NCI-H1048 (cell line): ENCODE measurements around the gene CUBN.
"Not testable (repeated sequence)": the region's sequence is repeated elsewhere in the genome, so short reads cannot be mapped to it uniquely, and the experiment has no call there.

Experiments
- DNase-seq: peaks from one replicate; lab custom pipeline; 2025; lab: John Stamatoyannopoulos, UW

The CUBN gene

DNA sequence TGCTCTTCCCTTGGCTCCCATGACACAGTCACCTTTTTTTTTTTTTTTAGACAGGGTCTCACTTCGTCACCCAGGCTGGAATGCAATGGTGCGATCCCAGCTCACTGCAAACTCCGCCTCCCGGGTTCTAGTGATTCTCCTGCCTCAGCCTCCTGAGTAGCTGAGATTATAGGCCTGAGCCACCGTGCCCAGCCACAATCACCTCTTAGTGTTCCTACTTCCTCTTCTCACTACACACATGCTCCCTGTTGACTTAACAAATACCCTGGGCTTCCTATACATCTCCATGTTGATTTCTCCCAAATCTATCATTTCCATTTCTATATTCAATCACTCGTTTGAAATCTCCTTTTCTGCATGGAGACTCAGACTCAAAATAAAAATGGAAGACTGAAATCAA lies 91.7 kb downstream of the CUBN start:
- no peak for DNase-seq

DNA sequence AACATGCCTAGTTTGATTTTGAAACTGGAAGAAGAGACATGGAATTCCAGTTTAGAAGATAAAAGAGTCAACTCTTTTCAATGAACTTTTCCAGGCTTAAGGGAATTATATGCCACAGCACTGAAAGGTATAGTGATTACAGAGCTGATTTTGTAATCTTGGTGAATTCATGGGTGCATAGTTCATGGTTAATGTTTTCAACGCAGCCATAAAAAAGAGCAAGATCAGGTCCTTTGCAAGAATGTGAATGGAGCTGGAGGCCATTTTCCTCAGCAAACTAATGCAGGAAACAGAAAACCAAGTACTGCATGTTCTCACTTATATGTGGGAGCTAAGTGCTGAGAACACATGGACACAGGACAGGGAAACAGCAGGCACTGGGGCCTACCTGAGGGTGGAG lies 94.2 kb downstream of the CUBN start:
- no peak for DNase-seq

DNA sequence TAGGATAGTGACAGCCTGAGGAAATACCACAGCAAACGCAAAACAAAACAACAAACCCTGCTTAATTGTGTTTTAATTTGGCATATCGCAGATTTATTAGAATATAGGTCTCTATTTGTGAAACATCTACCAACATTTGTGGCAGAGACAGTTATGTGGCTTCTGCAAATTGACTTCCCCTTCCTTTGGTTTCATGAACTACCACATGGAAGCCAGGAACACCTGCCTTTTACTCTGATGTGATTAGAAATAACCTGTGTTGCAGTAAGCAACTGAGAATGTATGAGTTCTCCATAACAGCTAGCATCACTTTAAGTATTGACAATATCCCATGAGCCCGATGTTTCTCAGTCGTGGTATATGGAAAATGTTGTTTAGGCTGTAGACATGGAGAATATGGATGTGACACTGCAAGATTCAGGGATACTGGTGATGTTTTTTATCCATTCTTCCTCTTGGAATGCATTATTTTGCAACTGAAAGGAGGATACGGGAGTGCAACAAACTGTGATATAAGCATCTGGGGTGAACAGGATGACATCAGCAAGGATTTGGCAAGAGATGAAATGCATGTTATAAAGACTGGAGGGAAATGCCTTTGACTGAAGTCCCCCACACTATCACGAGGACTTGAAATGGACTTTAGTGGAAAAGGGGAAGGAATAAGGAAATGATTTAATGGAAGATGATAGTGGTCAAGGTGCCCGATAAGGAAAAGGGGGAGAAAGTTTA lies 95.9 kb downstream of the CUBN start:
- no peak for DNase-seq

DNA sequence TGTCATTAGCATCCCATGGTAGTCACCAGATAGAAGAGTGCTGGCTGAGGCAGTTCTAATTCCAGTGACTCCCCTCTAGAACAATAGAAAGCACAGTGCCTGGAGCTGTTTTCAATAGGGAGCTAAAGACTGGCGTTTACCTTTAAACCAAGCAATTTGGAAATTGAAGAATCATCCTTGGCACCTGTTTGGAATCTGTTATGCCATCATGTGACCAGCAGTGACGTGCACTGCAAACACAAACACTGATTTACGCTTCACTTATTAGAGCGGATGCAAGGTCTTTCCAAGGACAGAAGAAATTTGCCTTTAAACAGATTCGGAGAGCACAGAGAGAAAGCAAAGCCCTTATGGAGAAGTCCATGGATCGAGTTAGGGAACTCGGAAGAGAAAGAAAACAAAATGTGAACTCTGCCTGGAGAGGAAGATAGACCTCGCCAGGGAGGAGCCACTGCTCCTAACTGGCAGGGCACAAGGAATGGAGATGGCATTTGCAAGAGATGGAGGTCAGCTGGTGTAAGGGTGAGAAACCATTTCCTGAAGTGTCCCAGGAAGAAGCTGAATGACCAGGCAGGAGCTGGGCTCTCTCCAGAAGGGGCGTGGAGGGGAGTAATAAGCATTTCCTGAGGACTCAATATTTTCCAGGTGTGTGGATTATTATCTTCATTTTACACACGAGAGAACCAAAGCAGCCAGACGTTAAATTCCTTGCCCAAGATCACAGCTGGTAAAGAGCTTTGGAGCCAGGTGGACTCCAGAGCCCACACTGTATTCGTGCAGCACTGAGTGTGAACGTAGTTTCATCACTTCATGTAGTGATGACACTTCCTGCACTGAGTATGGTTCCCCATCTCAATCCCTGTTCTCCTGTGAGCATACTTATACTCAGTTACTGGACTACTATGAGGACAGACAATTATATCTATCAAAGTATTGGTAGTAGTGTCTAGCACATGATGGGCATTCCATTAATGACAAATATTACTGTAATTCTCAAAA lies 97.7 kb downstream of the CUBN start:
- no peak for DNase-seq

DNA sequence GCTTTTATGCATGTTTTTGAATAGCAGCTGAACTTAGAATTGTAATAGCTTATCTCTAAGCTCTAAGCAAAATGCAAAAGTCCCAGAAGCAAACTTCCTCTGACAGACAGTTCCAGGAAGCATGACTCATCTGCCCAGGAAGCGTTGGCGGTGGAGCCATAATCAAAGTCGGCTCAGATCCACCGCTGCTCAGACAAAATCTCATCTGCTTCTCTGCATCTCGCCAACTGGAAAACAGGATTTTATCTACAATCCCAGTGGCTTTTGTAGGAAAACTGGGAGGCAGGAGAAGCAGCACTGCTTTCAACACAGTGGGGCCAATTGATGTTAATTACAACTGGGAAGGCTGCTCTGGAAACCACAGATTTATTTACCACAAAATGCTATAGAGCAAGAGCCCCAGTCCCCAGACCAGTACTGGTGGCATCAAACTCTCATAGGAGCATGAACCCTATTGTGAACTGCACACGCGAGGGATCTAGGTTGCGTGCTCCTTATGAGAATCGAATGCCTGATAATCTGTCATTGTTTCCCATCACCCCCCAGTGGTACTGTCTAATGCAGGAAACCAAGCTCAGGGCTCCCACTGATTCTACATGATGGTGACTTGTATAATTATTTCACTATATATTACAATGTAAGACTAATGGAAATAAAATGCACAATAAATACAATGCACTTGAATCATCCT lies 99.9 kb downstream of the CUBN start:
- DNase-seq, result no peak

DNA sequence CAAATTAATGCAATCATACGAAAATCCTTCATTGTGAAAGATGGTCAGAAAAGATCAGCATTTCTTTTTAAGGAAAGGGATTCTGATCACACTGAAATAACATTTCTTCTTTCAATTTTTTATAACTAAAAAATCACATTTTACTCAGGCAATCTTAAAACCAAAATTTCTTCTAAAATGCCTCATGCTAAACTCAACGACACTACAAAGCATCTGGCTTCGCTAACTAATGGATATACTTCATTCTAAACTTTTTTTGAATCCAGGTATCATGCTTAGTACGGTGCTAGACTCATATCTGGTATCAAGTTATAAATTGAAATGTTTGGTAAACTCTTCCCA lies 100.4 kb downstream of the CUBN start:
- no peak for DNase-seq

DNA sequence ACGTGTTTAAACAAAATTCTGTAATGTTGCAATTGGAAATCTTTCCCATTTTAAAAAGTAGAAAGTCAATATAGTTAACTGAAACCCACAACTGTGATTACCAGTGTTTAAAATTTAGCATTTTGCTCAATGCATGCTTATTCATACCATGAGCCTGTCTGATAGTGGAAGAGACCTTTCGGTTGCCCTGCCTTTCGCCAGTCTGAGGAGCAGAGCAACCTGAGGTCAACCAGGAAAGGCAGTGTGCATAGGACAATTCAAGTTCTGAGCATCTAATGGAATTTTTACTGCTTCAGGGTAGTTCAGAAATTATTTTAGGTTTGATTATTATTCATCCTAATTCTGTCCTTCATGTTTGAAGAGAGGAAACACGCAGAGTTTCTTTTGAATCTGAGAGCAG lies 100.8 kb downstream of the CUBN start:
- no peak for DNase-seq

DNA sequence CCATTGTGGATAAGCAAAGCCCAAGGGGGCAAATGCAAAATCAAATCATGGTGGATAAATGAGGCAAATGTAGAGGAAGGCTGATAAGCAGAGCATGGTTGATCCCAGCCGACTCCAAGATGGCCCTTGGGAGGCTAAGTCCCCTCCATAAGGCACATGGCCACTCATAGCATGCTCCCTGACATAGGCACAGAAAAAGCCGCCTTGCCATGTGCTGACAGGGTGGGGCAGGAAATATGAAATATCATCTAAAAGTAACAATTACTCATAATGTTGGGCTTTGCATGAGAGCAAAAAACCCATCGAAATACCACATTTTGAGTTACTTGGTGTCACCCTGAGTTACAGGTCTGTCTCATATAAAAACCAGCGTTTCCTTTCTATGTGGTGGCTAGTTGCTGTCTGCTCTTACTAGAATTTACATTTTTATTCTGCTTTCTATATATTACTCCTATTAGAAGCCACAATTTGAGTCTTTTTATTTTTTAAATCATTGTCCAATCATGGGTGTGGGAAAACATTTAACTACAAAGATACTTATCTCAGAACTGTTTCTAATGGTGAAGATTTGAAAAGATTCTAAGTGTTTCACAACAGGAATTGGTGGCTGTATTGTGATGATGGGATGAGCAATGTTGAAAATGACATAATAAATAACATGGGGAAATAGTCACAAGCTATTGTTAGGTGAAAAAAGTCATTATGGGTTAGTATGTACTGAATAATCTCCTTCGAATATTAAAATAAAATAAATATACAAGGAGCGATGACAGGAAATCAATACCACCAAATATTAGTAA lies 102.7 kb downstream of the CUBN start:
- no peak for DNase-seq

DNA sequence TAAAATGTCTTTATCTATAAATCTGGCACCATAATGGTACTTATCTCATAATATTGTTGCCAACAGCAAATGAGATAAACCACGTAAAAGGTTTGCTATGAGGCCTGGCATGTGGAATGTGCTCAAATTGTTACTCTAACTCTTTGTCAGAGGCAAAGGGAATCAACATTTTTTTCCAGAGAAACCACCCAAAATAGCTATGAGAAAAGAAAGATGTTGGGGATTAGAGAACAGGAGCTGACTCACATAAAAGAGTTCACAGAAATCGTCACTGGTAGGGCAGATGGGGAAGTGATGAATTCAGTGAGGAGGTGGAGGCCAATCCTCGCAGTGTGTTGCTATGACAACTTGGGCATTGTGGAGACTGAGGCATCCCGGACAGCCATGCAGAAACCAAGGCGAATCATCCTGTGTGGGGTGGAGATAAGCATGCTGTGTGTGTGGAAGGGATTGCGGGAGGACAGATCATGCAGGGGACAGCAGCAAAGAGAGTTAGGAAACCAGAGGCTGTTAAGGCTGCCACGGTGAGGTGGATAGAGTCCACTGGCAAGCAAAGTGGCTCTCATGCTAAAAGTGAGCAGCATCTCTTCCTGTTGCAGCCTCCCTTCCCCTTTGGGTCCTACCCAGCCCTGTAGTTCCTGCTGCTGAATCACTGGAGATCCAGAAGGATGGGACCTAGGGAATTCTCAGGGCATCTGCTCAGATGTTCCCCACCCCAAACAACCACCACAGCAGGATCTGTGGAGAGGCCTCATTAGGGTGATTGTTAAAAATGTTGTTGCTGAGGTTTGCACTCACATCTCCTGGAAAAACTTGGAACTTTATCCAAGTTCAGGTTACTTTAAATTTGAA lies 103.9 kb downstream of the CUBN start:
- no peak for DNase-seq

DNA sequence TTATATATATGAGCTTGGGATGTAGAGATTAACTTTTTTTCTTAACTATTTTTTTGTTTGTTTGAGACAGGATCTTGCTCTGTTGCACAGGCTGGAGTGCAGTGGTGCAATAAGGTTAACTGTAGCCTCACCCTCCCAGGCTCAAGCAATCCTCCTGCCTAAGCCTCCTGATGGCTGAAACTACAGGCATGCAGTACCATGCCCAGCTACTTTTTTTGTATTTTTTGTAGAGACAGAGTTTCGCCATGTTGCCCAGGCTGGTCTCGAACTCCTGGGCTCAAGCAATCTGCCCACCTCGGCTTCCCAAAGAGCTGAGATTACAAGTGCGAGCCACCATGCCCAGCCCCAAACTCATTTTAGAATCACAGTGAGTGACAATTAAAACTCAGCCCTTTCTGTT lies 105.2 kb downstream of the CUBN start:
- DNase-seq, result no peak

DNA sequence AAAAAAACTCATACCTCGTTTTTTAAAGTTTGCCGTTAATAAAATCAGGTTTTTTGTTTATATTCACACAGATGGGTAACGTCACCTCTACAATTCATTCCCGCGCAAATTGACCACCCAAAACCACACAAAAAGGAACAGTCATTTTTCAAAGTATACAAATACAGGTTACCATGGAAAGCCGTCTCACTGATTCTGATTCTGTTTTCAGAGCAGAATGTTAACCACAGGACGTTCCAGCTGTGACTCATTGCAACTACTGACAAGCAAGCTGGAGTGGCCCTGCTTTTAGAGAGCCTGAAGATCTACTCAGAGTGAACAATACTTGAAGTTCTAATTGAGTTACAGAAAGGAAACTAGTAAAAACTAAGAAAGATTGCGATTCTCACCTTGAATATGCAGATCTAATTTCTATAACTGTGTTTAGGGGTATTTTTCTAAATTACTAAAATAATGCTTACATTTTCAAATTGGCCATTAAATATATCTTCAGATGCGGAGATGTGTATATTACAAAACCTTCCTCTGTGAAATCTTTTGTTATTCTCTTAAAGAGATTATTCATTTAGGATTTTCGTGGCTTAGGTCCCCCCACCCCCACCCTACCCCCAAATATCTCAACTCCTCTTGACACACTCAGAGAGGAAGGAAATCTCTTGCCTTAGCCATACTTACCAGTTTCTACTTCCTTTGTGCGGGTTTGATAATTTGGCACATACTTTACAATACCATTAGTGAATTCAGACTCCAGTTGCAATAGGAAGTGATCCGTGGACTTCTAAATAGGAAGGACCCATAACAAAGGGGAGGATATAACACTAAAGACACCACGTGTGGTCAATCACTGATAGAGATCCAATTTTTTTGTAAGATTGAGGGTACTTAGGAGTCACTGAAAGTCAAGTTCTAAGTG lies 106.0 kb downstream of the CUBN start:
- DNase-seq, result no peak

DNA sequence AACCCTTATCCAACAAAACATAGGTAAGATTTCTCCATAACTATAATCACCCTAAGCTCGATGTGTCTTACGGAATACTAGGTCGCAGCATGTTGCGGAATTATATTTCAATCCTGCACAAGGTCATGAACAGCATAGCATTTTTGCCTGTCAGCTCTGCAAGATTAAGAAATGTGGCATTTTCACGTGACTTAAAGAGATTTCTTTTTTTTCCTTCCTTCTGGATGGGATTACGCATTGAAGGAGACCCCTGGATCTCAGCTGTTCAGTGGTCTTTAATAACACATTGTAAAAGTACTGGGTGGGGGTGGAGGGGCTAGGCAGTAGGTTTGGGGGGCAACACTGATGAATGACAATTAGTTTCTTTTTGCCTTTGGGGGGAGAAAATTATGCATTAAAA lies 106.7 kb downstream of the CUBN start:
- no peak for DNase-seq

DNA sequence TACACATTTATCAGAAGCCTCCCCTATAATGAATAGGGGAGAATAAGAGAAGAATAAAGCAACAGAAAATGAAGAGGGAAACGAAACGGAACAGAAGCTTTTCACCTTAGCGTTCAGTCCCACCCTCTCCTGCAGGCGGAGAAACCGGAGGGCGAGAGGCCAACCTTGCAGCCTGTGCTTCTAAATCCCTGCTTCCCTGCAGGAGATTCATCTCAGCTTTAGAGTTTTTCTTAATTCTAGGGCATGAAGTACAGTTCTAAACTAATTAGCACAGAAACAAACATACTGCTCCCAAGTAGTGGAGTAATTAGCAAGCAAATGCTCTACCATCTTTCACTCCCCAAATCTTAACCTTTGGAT lies 107.2 kb downstream of the CUBN start:
- DNase-seq, result no peak

DNA sequence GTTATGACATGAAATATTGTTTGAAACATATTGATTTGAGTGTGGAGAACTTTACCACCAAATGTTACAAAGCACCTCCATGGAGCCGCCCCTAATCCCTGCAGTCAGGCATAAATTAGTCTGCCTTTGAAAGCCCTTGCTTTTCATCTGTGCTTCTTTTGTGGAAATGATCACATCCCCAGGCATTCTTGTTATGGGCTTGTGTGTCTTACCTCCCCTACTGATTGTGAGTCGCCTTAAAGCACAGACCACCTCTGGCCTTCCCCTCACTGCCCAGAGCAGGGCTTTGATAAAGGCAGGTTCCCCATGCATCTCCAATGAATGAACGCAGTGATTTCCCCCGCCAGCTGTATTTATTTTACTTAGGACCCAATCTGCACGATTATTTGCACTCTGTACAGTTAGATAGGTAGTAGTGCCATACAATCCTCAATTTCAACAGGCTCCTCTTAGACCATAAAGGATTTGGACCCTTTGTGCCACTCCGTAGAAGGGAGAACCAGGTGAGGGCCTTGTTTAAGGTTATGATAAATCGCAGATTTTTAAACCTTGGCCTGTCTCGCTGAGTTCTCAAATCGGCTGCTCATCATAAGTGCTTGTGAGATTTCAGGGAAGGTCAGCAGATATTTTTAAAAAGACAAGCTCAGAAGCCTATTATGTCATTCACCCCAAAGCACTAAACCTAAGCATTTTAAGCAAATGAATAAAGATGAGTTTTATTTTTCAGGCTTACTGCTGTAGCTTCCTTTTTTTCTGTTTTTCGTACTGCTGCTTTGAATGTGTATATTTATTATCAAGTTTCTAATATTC lies 107.8 kb downstream of the CUBN start:
- no peak for DNase-seq

DNA sequence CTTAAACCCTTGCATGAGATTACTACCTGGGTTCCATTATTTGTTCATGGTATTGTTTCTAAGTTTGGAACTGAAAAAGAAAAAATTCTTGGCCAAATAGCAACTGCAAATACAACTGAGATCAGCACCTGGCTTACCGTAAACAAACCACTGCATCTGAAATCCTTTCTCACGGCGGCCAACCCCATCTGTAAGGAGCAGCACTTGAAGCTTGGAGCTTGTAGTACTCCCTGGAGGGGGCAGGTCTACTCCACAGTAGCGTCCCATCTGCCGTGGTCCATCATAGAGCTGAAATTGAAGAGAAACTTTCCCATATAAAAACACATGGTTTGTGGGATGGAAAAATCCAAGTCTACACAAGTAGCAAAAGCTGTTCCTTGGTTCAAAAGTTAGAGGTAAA lies 109.9 kb downstream of the CUBN start:
- DNase-seq, result no peak

DNA sequence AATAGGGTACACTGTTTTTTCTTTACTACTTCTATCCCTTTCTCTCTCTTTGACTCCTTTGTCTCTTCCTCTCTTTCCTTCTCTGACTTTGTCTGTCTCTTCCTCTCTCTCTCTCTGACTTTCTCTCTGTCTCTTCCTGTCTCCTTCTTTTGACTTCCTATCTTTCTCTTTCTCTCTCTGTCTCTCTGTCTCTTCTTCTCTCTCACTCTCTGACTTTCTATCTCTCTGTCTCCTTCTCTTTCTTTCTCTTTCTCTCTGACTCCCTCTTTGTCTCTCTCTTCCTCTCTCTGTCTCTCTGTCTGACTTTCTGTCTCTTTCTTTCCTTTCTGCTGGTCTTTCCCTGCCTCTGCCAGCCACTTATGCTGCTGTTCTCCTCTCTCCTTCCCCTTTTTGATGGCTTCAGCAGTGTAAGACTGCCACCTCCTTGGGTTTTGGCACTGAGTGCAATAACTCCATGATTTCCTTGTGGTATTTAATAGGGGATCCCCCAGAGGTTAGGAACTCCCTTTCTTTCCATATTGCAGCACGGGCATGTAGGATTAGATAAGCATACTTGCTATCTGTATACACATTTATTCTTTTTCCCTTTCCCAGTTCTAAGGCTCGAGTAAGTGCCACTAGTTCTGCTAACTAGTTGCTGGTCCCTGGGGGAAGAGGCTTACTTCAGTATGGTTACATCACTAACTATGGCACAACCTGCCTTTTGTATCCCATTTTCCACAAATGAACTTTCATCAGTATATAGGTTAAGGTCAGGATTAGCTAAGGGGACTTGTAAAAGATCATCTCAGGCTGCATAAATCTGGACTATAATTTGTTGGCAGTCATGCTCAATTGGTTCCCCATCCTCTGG lies 116.3 kb downstream of the CUBN start:
- DNase-seq, result not testable (repeated sequence)

DNA sequence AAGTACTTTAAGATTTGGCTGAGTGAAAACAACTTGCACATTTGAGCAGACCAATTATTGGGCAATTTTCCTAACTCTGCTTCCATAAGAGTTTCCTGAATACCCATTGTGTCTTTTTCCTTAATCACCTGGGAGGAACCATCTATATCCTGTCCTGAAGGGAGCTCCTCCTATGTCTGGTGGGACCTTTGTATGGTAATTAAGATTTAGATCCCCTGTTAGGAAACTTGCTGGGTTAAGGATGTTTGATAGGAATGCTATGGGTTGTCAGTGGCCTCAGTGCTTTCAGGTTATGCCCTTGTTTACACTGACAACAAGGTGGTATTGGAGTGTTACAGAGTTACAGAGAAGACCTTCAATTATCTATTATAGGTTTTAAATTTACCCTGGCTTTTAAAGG lies 116.9 kb downstream of the CUBN start:
- DNase-seq, result not testable (repeated sequence)
